HPDE6-E6E7 (cell line): Measurements from ENCODE around the gene OR52I2.

ENCODE experiments used
- DNase-seq: peaks from one replicate; pipeline ENCODE4 v3.0.0; 2011; ENCODE audit warnings: missing footprints; ENCODE audit errors: extremely low spot score

The OR52I2 gene

DNA sequence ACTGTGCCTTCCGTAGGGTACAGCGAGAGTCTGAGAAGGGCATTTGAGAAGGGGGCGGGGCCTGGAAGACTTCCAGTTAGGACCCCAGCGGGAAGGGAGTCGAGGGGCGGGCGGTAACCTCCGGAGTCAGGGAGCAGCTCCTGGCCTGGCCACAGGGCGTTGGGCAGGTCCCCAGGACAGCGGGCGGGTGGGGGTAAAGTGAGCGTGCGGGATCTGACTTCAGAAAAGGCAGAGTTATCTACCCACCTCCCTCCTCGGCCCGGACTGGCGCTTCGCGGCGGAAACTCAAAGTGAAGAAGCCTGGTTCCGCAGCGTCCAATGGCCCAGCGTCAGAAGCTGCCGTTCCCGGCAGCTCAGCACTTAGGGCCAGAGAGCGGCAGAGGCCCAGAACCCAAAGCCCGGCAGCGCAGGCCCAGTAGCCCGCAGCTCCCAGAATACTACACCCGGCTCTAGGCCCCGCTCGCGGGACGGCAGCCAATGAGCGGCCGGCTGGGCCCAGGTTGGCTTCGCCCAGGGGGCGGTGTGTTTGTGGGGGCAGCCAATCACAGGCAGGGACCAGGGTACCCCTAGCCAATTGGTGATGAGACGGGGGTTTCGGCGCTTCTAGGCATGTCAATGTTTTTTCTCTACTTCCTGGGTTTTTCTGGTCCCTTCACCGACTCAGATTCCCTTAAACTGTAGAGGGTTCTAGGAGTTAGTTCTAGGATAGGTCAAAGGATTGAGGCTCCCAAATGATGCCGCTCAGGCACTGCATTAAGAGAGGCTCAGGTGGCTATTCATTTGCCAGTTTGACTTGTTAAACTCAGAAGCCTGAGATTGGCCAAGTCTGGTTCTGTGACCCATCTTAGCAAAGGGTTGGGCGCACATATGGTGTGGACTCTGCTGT lies 26.5 kb downstream of the OR52I2 start, which contains the start of gene TRIM68:
Gene TRIM68, minus strand, starts transcription at position 451 of the 886 bp plus-strand sequence. CDS start 2,727 bp downstream, outside the sequence.
- DNase-seq, result peak; percentile 95

DNA sequence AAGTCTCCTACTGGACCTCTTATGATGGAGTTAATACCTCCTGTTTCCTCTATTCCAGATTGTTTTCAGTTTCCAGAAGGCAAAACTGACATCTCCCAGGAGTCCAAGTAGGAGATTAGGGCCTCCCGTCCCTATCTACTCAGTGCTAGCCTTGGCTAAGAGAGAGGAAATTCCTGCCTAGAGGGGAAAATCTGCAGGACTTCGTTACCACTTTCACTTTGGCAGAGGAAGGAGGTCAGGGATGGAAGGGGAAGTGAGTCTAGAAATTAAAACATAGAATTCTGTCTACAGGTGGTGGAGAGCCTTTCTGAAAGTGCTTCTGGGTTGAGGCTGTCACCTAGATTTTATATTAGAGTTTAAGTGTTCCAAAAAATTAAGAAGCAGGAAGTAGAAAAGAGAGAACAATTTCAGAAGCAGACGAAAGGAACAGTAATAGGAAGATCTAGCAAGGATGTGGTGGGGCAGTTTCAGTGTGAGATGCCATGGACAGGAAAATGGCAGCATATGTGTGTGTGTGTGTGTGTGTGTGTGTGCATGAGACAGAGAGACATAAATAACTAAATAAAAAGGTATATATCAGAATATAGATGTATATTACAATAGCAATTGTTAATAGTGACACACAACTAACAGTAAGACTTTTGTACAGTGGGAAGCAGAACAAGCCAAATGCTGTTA lies 28.9 kb downstream of the OR52I2 start:
- no peak for DNase-seq

DNA sequence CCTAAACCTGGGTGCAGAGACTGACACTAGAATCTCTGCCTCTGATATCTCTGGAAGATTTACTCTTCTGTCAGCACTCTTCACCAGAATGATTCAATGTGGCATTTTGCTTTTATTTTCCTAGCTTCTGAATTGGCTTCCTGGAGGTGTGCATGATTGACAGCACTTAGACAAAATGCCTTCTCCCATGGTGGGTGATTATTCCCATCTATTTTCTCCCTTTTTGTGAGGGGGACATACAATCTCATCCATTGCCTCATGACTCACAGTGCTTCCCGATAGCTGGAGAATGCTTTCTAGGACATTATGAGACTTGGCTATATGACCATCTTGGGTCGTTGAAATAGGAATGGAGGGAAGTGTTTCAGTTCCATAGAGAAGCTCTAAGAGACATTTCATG lies 30.4 kb downstream of the OR52I2 start:
- no peak for DNase-seq

DNA sequence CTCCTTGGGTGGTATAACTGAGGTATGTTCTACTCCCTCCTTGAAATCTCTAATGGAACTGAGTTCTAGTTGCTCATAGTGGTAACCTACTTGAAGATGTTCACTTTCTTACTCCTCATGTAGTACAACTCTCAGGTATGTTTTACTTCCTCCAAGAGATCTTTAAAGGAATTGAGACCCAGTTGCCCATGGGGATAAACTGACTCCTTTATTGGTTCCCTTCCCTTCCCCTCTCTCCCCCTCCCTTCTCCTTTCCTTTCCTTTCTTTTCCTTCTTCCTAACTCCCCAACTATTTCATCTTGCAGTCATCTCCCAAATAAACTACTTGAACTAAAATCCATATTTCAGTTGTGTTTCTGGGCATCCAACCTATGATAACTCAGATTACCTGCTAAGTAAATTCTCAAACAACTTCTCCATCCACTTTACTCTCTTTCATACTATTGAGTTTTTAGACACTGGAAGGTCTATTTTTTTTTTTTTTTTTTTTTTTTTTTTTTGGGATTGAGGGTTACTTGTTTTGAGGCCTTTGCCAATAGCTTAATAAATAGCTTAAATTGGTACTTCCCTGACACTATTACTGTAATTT lies 34.4 kb downstream of the OR52I2 start:
- DNase-seq, result no peak

DNA sequence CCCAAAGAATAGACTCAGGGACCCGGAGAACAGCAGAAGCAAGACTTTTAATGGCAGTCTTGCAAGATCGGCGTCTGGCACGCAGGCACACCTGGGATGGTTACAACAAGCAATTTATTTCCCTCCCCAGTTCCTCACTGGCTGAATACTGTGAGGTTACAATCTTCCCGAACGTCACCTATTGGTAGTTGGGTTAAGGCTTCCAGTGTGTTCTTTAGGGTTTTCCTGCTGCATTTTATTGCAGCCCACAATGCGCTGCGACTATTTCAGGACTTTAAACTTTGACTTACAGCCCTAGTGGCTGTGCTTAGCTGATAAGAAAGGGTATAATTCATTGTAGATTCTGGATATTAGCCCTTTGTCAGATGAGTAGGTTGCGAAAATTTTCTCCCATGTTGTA lies 38.0 kb downstream of the OR52I2 start:
- DNase-seq, result no peak

DNA sequence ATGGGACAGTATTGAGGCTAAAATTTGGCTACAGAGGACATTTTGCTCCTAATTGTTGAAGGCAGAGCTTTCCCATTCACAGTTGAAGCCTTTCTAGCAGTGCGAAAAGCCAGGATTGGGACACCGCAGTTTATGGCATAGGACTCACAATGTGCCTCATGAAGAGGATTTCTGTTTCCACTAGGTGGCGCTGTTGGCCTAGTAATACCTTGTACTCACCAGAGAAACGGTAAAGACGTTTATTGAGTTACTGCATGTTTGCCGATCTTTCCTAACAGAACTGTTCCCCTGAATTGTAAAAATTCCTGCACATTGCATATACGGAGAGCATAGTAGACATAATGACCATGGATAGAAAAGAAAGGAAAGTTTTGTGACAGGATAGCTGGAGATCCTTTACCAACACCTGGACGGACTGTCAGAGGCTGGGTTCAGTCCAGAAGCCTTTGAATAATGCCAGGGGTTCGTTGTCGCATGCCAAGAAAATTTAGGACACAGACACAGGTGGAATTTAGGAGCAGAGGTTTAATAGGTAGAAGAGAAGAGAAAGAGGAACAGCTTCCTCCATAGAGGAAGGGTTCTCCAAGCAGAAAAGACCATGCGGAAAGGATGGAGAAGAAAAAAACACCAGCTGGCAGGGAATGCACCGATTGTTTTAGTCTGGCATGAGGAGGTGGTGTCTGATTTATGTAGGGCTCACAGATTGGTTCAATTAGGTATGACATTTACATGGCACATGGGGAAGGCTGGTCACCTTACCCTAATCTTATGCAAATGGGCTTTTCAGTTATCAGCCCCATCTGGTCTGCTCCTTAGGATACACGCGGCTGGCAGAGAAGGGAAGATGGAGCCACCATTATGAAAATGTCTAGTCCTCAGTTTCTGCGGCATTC lies 44.9 kb downstream of the OR52I2 start:
- DNase-seq, result no peak

DNA sequence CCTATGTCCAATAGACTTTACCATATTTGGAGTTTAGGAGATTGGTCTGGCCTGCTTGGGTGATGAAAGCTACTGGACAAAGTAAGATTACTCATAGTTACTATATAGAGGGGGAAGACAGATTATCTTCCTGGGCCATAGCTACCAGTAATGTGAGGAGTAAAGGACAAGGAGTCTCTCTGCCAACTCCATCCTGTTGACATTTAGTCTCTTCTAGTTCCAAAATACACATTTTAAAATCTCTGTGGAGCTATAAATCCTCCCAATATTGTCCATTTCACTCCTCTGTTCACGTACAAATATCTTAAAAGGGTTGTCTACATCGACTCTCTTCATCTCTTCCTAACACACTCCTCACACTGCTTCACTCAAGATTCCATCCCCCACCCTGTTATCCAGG lies 54.6 kb downstream of the OR52I2 start:
- DNase-seq, result no peak

DNA sequence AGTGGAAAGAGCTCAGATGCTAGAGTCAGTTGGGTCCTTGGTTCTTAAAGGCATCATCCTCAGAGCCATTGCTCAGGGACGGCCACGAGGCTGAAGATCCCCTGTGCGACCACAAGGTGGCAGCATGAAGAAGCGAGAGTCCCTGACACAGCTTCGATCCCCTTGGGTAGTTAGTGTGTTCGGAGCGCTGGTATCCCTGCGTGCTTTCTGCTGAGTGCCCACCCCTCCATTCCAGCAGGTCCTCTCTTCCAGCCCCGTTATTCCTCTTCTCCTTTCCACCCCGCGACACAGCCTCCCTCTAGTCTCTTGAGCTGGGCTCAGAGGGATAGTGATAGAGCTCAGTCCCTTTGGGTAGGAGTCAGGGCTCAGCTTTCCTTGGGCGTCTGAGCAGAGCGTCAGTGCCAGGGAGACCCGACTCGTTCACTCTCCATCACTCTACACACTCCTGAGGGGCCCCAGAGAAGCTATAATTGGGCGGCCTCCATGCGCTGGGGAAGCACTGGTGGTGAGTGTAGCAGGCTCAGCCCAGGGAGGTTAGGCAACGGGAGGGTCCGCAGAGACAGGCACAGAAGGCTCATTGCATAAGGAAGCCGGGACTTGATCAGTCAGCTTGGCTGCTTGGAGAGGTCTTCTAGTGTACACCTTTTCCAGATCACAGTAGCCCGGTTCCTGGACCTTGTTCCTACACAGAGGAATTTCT lies 55.6 kb downstream of the OR52I2 start, which contains the start of gene OR51D1:
Gene OR51D1, plus strand, starts transcription at position 516 of the 700 bp plus-strand sequence. CDS start 2,314 bp downstream, outside the sequence.
- DNase-seq, result peak; percentile 59

DNA sequence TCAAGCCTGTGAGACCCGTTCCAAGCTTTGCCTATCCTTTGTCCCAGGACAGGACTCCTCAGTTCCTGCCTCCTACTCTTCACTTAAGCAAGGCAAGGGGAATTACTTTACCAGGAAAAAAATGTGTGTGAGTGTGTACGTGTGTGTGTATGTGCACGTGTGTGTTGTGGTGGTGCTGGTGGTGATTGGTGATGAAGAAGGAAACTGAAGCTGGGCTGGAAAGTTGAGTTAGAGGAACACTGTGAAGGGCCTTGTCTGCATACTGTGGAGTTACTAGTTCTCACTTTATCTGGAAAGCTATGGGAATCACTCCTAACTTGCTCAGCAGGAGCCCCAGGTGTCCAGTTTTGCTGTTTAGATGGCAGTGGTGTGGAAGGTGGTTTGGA lies 56.1 kb downstream of the OR52I2 start:
- DNase-seq, result no peak

DNA sequence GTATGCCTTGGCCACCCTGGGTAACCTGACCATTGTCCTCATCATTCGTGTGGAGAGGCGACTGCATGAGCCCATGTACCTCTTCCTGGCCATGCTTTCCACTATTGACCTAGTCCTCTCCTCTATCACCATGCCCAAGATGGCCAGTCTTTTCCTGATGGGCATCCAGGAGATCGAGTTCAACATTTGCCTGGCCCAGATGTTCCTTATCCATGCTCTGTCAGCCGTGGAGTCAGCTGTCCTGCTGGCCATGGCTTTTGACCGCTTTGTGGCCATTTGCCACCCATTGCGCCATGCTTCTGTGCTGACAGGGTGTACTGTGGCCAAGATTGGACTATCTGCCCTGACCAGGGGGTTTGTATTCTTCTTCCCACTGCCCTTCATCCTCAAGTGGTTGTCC lies 58.4 kb downstream of the OR52I2 start:
- no peak for DNase-seq

DNA sequence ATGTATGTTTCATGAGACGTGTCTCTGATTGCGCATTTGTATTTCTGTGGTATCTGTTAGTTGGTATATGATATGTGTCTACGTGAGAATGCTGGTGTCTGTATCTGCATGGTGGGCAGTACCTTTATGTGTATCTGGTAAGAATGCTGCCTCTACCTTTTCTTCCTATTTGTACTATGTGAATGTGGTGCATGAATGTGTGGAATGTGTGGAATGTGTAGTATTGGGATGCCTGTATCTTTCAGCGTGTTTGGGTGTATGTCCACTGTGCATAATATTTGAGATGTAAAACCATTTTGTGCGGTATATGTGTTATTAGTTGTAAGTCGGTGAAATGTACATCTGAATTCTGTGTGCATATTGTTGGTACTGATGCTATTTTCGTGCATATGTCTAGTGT lies 60.0 kb downstream of the OR52I2 start:
- no peak for DNase-seq

DNA sequence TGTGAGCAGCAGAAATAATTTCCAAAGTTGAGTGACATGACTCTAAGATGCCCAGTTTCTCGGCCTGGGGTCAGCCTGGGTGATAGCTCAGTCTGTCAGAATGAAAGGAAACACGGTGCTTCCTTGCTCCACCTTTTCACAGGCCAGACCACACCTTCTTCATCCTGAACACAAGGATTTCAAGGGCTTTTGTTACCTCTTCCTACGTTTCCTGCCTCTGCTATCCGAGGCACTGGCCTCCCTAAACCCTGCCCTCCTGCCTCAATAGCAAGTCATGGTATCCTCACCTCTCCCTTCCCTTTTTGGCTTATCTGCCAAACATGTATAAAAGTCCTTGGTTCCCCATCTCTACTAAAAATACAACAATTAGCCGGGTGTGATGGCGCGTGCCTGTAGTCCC lies 60.5 kb downstream of the OR52I2 start:
- DNase-seq, result no peak
